Keratinocyte (primary cell): ENCODE results near the gene HNRNPU. TPM values are rescaled to one million over a fixed set of nuclear protein-coding genes. Genes with fewer than 3 reads are reported as not detected.

ENCODE experiments used
- DNase-seq: peaks from one replicate; pipeline ENCODE4 v3.0.0-alpha.2; 2011; ENCODE audit warnings: low read depth, missing footprints, low spot score
- FAIRE-seq: peaks from 2 replicates; lab custom pipeline; 2011; peaks lifted over from hg19 to GRCh38; lab: Jason Lieb, UNC
- H2AFZ ChIP-seq: 2 replicates; pipeline ENCODE4 v1.6.0; 2012; ENCODE audit warnings: low read length, control low read depth, inconsistent platforms; ENCODE audit not compliant: control insufficient read depth
- H3K27ac ChIP-seq: 2 replicates; pipeline ENCODE4 v1.5.1; 2011; ENCODE audit warnings: low read length; ENCODE audit not compliant: control insufficient read depth, insufficient read depth
- H3K27me3 ChIP-seq: 3 replicates; pipeline ENCODE4 v1.6.0; 2011; ENCODE audit warnings: low read length; ENCODE audit not compliant: control insufficient read depth, insufficient read depth; ENCODE audit errors: extremely low read depth
- H3K36me3 ChIP-seq, 2 experiments: 2 replicates in 1 of 2; 3 replicates in 1 of 2; pipeline ENCODE4 v1.5.1; 2011; ENCODE audit warnings: low read length in 2 of 2, mild to moderate bottlenecking in 1 of 2; ENCODE audit not compliant: control insufficient read depth in 2 of 2, insufficient read depth in 2 of 2; ENCODE audit errors: extremely low read depth in 1 of 2
- H3K4me1 ChIP-seq: 3 replicates; pipeline ENCODE4 v1.5.1; 2011; ENCODE audit warnings: low read length; ENCODE audit not compliant: control insufficient read depth, insufficient read depth; ENCODE audit errors: extremely low read depth
- H3K4me2 ChIP-seq: 3 replicates; pipeline ENCODE4 v1.6.0; 2011; ENCODE audit warnings: low read depth, low read length; ENCODE audit not compliant: control insufficient read depth, insufficient read depth; ENCODE audit errors: extremely low read depth
- H3K4me3 ChIP-seq, 3 experiments: fragments of 200-600 bp in 1 of 3; sonication (generic) in 1 of 3; 2 replicates in 2 of 3; 3 replicates in 1 of 3; pipeline ENCODE4 v1.5.1; 2011 to 2016; ENCODE audit warnings: low read length in 3 of 3, mild to moderate bottlenecking in 3 of 3, control low read depth in 2 of 3, inconsistent platforms in 1 of 3, low read depth in 1 of 3, mixed read lengths in 1 of 3, mixed run types in 1 of 3, moderate library complexity in 1 of 3; ENCODE audit not compliant: control insufficient read depth in 2 of 3, insufficient read depth in 2 of 3; ENCODE audit errors: extremely low read depth in 1 of 3
- H3K79me2 ChIP-seq: 2 replicates; pipeline ENCODE4 v1.6.0; 2012; ENCODE audit warnings: low read length; ENCODE audit not compliant: control insufficient read depth, insufficient read depth
- H3K9ac ChIP-seq: 3 replicates; pipeline ENCODE4 v1.6.0; 2011; ENCODE audit warnings: low read length; ENCODE audit not compliant: control insufficient read depth, insufficient read depth; ENCODE audit errors: extremely low read depth
- H3K9me1 ChIP-seq: 3 replicates; pipeline ENCODE4 v1.6.0; 2011; ENCODE audit warnings: low read length; ENCODE audit not compliant: control insufficient read depth, insufficient read depth; ENCODE audit errors: extremely low read depth
- H3K9me3 ChIP-seq: 2 replicates; pipeline ENCODE4 v1.5.1; 2012; ENCODE audit warnings: low read depth, low read length; ENCODE audit not compliant: control insufficient read depth
- H4K20me1 ChIP-seq: 3 replicates; pipeline ENCODE4 v1.6.0; 2011; ENCODE audit warnings: low read length; ENCODE audit not compliant: control insufficient read depth, insufficient read depth; ENCODE audit errors: extremely low read depth
- EZH2 ChIP-seq: IDR thresholded peaks from one replicate; pipeline ENCODE4 v1.6.1; 2012; ENCODE audit warnings: inconsistent platforms, mild to moderate bottlenecking, low read length, moderate library complexity
- dilution Hi-C: fragments of 300-500 bp; cut with MboI; formaldehyde crosslinking; loops from one replicate; pipeline ENCODE4 v1.7.0; 2020; ENCODE audit warnings: low sequenced_read_pairs; ENCODE audit not compliant: extremely low pct_ligation_motif_present
- polyA plus RNA-seq, 5 experiments: library from polyadenylated mRNA; depleted of rRNA in 3 of 5; stranded (reverse) in 3 of 5; stranded (forward) in 1 of 5; unstranded in 1 of 5; fragments of >200 nt; gene quantifications; 1 replicate in 1 of 5; 2 replicates in 3 of 5; 3 replicates in 1 of 5; pipeline versions ENCODE4 v1.2.1 to v1.2.3, GENCODE V29; 2011 to 2012; ENCODE audit warnings: missing spikeins in 2 of 5, low read depth in 1 of 5, low replicate concordance in 1 of 5
- TF ChIP-seq, protein P1 (sequence below), 3 experiments: IDR thresholded peaks in 1 of 3; conservative IDR thresholded peaks in 1 of 3; optimal IDR thresholded peaks in 1 of 3; 2 replicates in 2 of 3; 3 replicates in 1 of 3; pipeline versions ENCODE3 to v1.5.1; 2011; ENCODE audit warnings: low read length in 3 of 3, mild to moderate bottlenecking in 3 of 3, moderate library complexity in 2 of 3, control low read depth in 1 of 3, inconsistent platforms in 1 of 3; ENCODE audit not compliant: insufficient read depth in 2 of 3; ENCODE audit errors: extremely low read depth in 1 of 3

HNRNPU gene
- polyA plus RNA-seq, 1 donor (not counting 4 experiments of a cell fraction or from before 2014, with no cell fraction given) = 220 TPM

GRCh38 chr1:244852694-244853093 is 11.6 kb downstream of the HNRNPU start:
- FAIRE-seq (no peak), DNase-seq (no peak)
- Histone ChIP-seq H3K4me1 (no peaks in the 10 kb centered on the region), H4K20me1 (peaks cover 5% of the 10 kb centered on the region), H3K36me3 (peaks cover 24 to 42% of the 10 kb centered on the region in 2 experiments), H3K9me3 (no peaks in the 10 kb centered on the region), H3K4me3 (no peak overlapping the region), H3K79me2 (peaks cover 53% of the 10 kb centered on the region), H3K9me1 (no peaks in the 10 kb centered on the region), H3K27me3 (no peaks in the 10 kb centered on the region), H3K9ac (no peak overlapping the region), H3K27ac (no peak overlapping the region), H3K4me2 (no peak overlapping the region), H2AFZ (no peak overlapping the region)
- no peak for TF ChIP-seq EZH2
- TF ChIP-seq, protein P1, sequence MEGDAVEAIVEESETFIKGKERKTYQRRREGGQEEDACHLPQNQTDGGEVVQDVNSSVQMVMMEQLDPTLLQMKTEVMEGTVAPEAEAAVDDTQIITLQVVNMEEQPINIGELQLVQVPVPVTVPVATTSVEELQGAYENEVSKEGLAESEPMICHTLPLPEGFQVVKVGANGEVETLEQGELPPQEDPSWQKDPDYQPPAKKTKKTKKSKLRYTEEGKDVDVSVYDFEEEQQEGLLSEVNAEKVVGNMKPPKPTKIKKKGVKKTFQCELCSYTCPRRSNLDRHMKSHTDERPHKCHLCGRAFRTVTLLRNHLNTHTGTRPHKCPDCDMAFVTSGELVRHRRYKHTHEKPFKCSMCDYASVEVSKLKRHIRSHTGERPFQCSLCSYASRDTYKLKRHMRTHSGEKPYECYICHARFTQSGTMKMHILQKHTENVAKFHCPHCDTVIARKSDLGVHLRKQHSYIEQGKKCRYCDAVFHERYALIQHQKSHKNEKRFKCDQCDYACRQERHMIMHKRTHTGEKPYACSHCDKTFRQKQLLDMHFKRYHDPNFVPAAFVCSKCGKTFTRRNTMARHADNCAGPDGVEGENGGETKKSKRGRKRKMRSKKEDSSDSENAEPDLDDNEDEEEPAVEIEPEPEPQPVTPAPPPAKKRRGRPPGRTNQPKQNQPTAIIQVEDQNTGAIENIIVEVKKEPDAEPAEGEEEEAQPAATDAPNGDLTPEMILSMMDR (optimal IDR thresholded peaks at IDR 0.05 in 1 of 3, IDR thresholded peaks at IDR 0.05 in 1 of 3, conservative IDR thresholded peaks at IDR 0.05 in 1 of 3; ENCODE audit: extremely low read depth in 1 of 3, insufficient read depth in 2 of 3, low read length in 3 of 3) = no peak
- dilution Hi-C loops = loop anchor here (10.0 kb wide), 1 partner anchor 192 kb away; no protein-coding TSS in a partner anchor

GRCh38 chr1:244851546-244852231 is 12.7 kb downstream of the HNRNPU start:
- Histone ChIP-seq H3K9ac (no peak overlapping the region), H3K4me3 (no peak overlapping the region), H3K4me2 (no peak overlapping the region), H3K27me3 (no peaks in the 10 kb centered on the region), H3K36me3 (peaks cover 21 to 41% of the 10 kb centered on the region in 2 experiments), H2AFZ (no peak overlapping the region), H3K9me1 (no peaks in the 10 kb centered on the region), H4K20me1 (no peaks in the 10 kb centered on the region), H3K4me1 (no peaks in the 10 kb centered on the region), H3K79me2 (peaks cover 43% of the 10 kb centered on the region), H3K27ac (no peak overlapping the region), H3K9me3 (no peaks in the 10 kb centered on the region)
- no peak for TF ChIP-seq EZH2
- TF ChIP-seq, protein P1 (optimal IDR thresholded peaks at IDR 0.05 in 1 of 3, IDR thresholded peaks at IDR 0.05 in 1 of 3, conservative IDR thresholded peaks at IDR 0.05 in 1 of 3; ENCODE audit: extremely low read depth in 1 of 3, insufficient read depth in 2 of 3, low read length in 3 of 3) = no peak
- FAIRE-seq = no peak
- no peak for DNase-seq
- dilution Hi-C loops = loop anchor here (10.0 kb wide), 1 partner anchor 193 kb away; no protein-coding TSS in a partner anchor
